T-helper 17 cell (primary cell): Measurements from ENCODE around the gene OR5K1. TPM values are rescaled to one million over a fixed set of nuclear protein-coding genes. Genes with fewer than 3 reads are reported as not detected.

Experiments used
- ATAC-seq: fragments of 150-1000 bp; cut with Tn5 transposase; 2 replicates; pipeline ENCODE4 v1.10.0; 2021; ENCODE audit warnings: mild to moderate bottlenecking, moderate library complexity
- DNase-seq, 3 donors: peaks; one replicate each; pipeline versions ENCODE4 v3.0.0 to v3.0.0-alpha.2; 2020 to 2021
- H3K9me3 ChIP-seq: one replicate; pipeline ENCODE4 v1.7.0; 2013; ENCODE audit warnings: low read length, mild to moderate bottlenecking; ENCODE audit not compliant: control insufficient read depth, poor library complexity, severe bottlenecking
- H3K27ac Mint-ChIP-seq: one replicate; pipeline ENCODE4 v1.8.0; 2022; ENCODE audit warnings: mild to moderate bottlenecking, moderate library complexity, mixed read lengths
- H3K27me3 Mint-ChIP-seq: one replicate; pipeline ENCODE4 v1.8.0; 2022; ENCODE audit warnings: mixed read lengths
- H3K36me3 Mint-ChIP-seq: one replicate; pipeline ENCODE4 v1.8.0; 2022; ENCODE audit warnings: low read depth, mixed read lengths
- H3K4me1 Mint-ChIP-seq: one replicate; pipeline ENCODE4 v1.8.0; 2022; ENCODE audit warnings: mild to moderate bottlenecking, mixed read lengths
- H3K4me3 Mint-ChIP-seq: one replicate; pipeline ENCODE4 v1.8.0; 2022; ENCODE audit warnings: mild to moderate bottlenecking, moderate library complexity, mixed read lengths
- total RNA-seq, 4 donors: library from RNA in 2 of 4; stranded (reverse) in 2 of 4; gene quantifications; one replicate each; pipeline ENCODE4 v1.2.3 and lab custom pipeline; 2022 to 2026

Gene OR5K1
- not detected for total RNA-seq
- total RNA-seq (lab: John Stamatoyannopoulos, UW): 0 reads per million in 2 donors

- Mint-ChIP-seq H3K4me1 (no peaks in the 10 kb centered on the region), H3K36me3 (no peaks in the 10 kb centered on the region), H3K4me3 (no peak within 1 kb of the TSS), H3K27me3 (no peaks in the 10 kb centered on the region), H3K27ac (no peak within 1 kb of the TSS)
- no peak for DNase-seq
- no peak for ATAC-seq
- H3K9me3 ChIP-seq: no peaks in the 10 kb centered on the region
Observed at GRCh38 chr3:98462901-98463300, at the start of gene OR5K1. Gene OR5K1 (plus strand): TSS chr3:98463201. CDS start chr3:98469577, 6,376 bp downstream.

- peaks cover 8% of the 10 kb centered on the region for H3K9me3 ChIP-seq
- ATAC-seq (no peak), DNase-seq (no peak)
- H3K4me1 Mint-ChIP-seq: no peaks in the 10 kb centered on the region
- no peak overlapping the region for H3K4me3 Mint-ChIP-seq
- H3K27ac Mint-ChIP-seq: no peak overlapping the region
- H3K27me3 Mint-ChIP-seq: no peaks in the 10 kb centered on the region
- no peaks in the 10 kb centered on the region for H3K36me3 Mint-ChIP-seq
Observed at GRCh38 chr3:98432575-98432974, 30.4 kb upstream of the OR5K1 start.

- Mint-ChIP-seq H3K4me1 (no peaks in the 10 kb centered on the region), H3K36me3 (no peaks in the 10 kb centered on the region), H3K4me3 (no peak overlapping the region), H3K27ac (no peak overlapping the region), H3K27me3 (no peaks in the 10 kb centered on the region)
- peaks cover 8% of the 10 kb centered on the region for H3K9me3 ChIP-seq
- DNase-seq (no peak), ATAC-seq (no peak)
Observed at GRCh38 chr3:98433764-98434163, 29.2 kb upstream of the OR5K1 start.

GRCh38 chr3:98434412-98434811 lies 28.6 kb upstream of the OR5K1 start:
- no peak for DNase-seq
- no peak for ATAC-seq
- no peak overlapping the region for H3K4me3 Mint-ChIP-seq
- peaks cover 8% of the 10 kb centered on the region for H3K9me3 ChIP-seq
- H3K27ac Mint-ChIP-seq: no peak overlapping the region
- H3K36me3 Mint-ChIP-seq: no peaks in the 10 kb centered on the region
- H3K27me3 Mint-ChIP-seq: no peaks in the 10 kb centered on the region
- no peaks in the 10 kb centered on the region for H3K4me1 Mint-ChIP-seq

- ATAC-seq (no peak), DNase-seq (no peak)
- Mint-ChIP-seq H3K4me3 (no peak overlapping the region), H3K36me3 (no peaks in the 10 kb centered on the region), H3K27ac (no peak overlapping the region), H3K27me3 (peaks cover 8% of the 10 kb centered on the region), H3K4me1 (no peaks in the 10 kb centered on the region)
- H3K9me3 ChIP-seq: no peaks in the 10 kb centered on the region
Observed at GRCh38 chr3:98440283-98440682, 22.7 kb upstream of the OR5K1 start.

GRCh38 chr3:98445949-98446406 lies 17.0 kb upstream of the OR5K1 start:
- no peaks in the 10 kb centered on the region for H3K36me3 Mint-ChIP-seq
- ATAC-seq: no peak

GRCh38 chr3:98449606-98450193 lies 13.3 kb upstream of the OR5K1 start:
- Mint-ChIP-seq H3K27me3 (peaks cover 9% of the 10 kb centered on the region), H3K27ac (no peak overlapping the region), H3K4me1 (peaks cover 3% of the 10 kb centered on the region), H3K4me3 (no peak overlapping the region), H3K36me3 (no peaks in the 10 kb centered on the region)
- DNase-seq: no peak
- ATAC-seq: no peak
- H3K9me3 ChIP-seq: no peaks in the 10 kb centered on the region

More at GRCh38 chr3:98445949-98446406, 17.0 kb upstream of the OR5K1 start:
- Mint-ChIP-seq H3K4me3 (no peak overlapping the region), H3K4me1 (peaks cover 3% of the 10 kb centered on the region), H3K27ac (no peak overlapping the region), H3K27me3 (peaks cover 15% of the 10 kb centered on the region)
- H3K9me3 ChIP-seq: no peaks in the 10 kb centered on the region
- no peak for DNase-seq

GRCh38 chr3:98450372-98450771 lies 12.6 kb upstream of the OR5K1 start:
- DNase-seq: no peak
- Mint-ChIP-seq H3K27me3 (peaks cover 7% of the 10 kb centered on the region), H3K36me3 (no peaks in the 10 kb centered on the region), H3K27ac (no peak overlapping the region), H3K4me1 (peaks cover 3% of the 10 kb centered on the region), H3K4me3 (no peak overlapping the region)
- ATAC-seq: no peak
- H3K9me3 ChIP-seq: no peaks in the 10 kb centered on the region

GRCh38 chr3:98453827-98454226 lies 9.2 kb upstream of the OR5K1 start:
- no peak for DNase-seq
- no peak for ATAC-seq
- Mint-ChIP-seq H3K36me3 (no peaks in the 10 kb centered on the region), H3K27ac (no peak overlapping the region), H3K4me3 (no peak overlapping the region), H3K4me1 (peaks cover 3% of the 10 kb centered on the region), H3K27me3 (no peaks in the 10 kb centered on the region)
- H3K9me3 ChIP-seq: no peaks in the 10 kb centered on the region

GRCh38 chr3:98454929-98455328 lies 8.1 kb upstream of the OR5K1 start:
- no peak for ATAC-seq
- no peak for DNase-seq
- no peaks in the 10 kb centered on the region for H3K36me3 Mint-ChIP-seq
- no peak overlapping the region for H3K4me3 Mint-ChIP-seq
- H3K4me1 Mint-ChIP-seq: no peaks in the 10 kb centered on the region
- H3K27me3 Mint-ChIP-seq: no peaks in the 10 kb centered on the region
- no peaks in the 10 kb centered on the region for H3K9me3 ChIP-seq
- H3K27ac Mint-ChIP-seq: no peak overlapping the region

GRCh38 chr3:98457543-98457942 lies 5.5 kb upstream of the OR5K1 start:
- no peaks in the 10 kb centered on the region for H3K9me3 ChIP-seq
- H3K27ac Mint-ChIP-seq: no peak overlapping the region
- no peaks in the 10 kb centered on the region for H3K4me1 Mint-ChIP-seq
- no peak for DNase-seq
- H3K4me3 Mint-ChIP-seq: no peak overlapping the region
- no peaks in the 10 kb centered on the region for H3K36me3 Mint-ChIP-seq
- ATAC-seq: no peak
- H3K27me3 Mint-ChIP-seq: no peaks in the 10 kb centered on the region

- Mint-ChIP-seq H3K36me3 (no peaks in the 10 kb centered on the region), H3K27ac (no peak overlapping the region), H3K4me1 (no peaks in the 10 kb centered on the region), H3K4me3 (no peak overlapping the region), H3K27me3 (no peaks in the 10 kb centered on the region)
- no peak for DNase-seq
- no peaks in the 10 kb centered on the region for H3K9me3 ChIP-seq
- ATAC-seq: no peak
Observed at GRCh38 chr3:98460220-98460619, 2.8 kb upstream of the OR5K1 start.

GRCh38 chr3:98482717-98483482 lies 19.9 kb downstream of the OR5K1 start:
- no peak for DNase-seq
- H3K9me3 ChIP-seq: peaks cover 6% of the 10 kb centered on the region
- H3K27me3 Mint-ChIP-seq: no peaks in the 10 kb centered on the region
- ATAC-seq: no peak
- H3K4me3 Mint-ChIP-seq: no peak overlapping the region
- no peaks in the 10 kb centered on the region for H3K36me3 Mint-ChIP-seq
- H3K4me1 Mint-ChIP-seq: no peaks in the 10 kb centered on the region
- no peak overlapping the region for H3K27ac Mint-ChIP-seq

GRCh38 chr3:98483626-98484025 lies 20.6 kb downstream of the OR5K1 start:
- Mint-ChIP-seq H3K4me1 (no peaks in the 10 kb centered on the region), H3K36me3 (no peaks in the 10 kb centered on the region), H3K27me3 (no peaks in the 10 kb centered on the region), H3K4me3 (no peak overlapping the region), H3K27ac (no peak overlapping the region)
- peaks cover 6% of the 10 kb centered on the region for H3K9me3 ChIP-seq
- no peak for ATAC-seq
- no peak for DNase-seq
